Liver (tissue), 9 donors: Measurements from ENCODE around the gene STRIT1. TPM values are rescaled to one million over a fixed set of nuclear protein-coding genes. Genes with fewer than 3 reads are reported as not detected.

Experiments used
- DNase-seq: peaks from one replicate; pipeline ENCODE4 v3.0.0-alpha.2; 2017; ENCODE audit warnings: low spot score
- H3K27ac ChIP-seq, 2 donors: one replicate each; pipeline ENCODE4 v1.7.0; 2013; ENCODE audit warnings: inconsistent platforms in 2 of 2, low read length in 2 of 2, control low read depth in 1 of 2, low read depth in 1 of 2, mild to moderate bottlenecking in 1 of 2
- H3K27me3 ChIP-seq, 4 donors: one replicate each; pipeline versions ENCODE4 v1.6.1 to v1.7.0; 2013; ENCODE audit warnings: low read length in 3 of 4, inconsistent platforms in 1 of 4, mild to moderate bottlenecking in 1 of 4, moderate library complexity in 1 of 4; ENCODE audit not compliant: control insufficient read depth in 4 of 4, insufficient read depth in 4 of 4
- H3K36me3 ChIP-seq, 4 donors: one replicate each; pipeline versions ENCODE4 v1.6.1 to v1.7.0; 2013; ENCODE audit warnings: low read length in 3 of 4, mild to moderate bottlenecking in 3 of 4, low read depth in 1 of 4, moderate library complexity in 1 of 4; ENCODE audit not compliant: control insufficient read depth in 4 of 4, insufficient read depth in 3 of 4
- H3K4me1 ChIP-seq, 4 donors: one replicate each; pipeline versions ENCODE4 v1.6.1 to v1.7.0; 2013; ENCODE audit warnings: low read length in 3 of 4, mild to moderate bottlenecking in 3 of 4, moderate library complexity in 1 of 4; ENCODE audit not compliant: control insufficient read depth in 4 of 4, insufficient read depth in 4 of 4
- H3K4me3 ChIP-seq, 3 donors: one replicate each; pipeline versions ENCODE4 v1.6.1 to v1.7.0; 2013; ENCODE audit warnings: low read length in 3 of 3, control low read depth in 1 of 3, low read depth in 1 of 3, mild to moderate bottlenecking in 1 of 3
- H3K9ac ChIP-seq, 2 donors: one replicate each; pipeline ENCODE4 v1.7.0; 2013; ENCODE audit warnings: low read length in 2 of 2, mild to moderate bottlenecking in 2 of 2, moderate library complexity in 2 of 2, control low read depth in 1 of 2, low read depth in 1 of 2
- H3K9me3 ChIP-seq, 4 donors: one replicate each; pipeline versions ENCODE4 v1.6.1 to v1.7.0; 2013; ENCODE audit warnings: low read length in 3 of 4; ENCODE audit not compliant: control insufficient read depth in 4 of 4
- ATF3 ChIP-seq: IDR thresholded peaks from 2 replicates; pipeline ENCODE4 v1.6.1; 2016; ENCODE audit warnings: antibody characterized with exemption
- CTCF ChIP-seq: fragments of 150-350 bp; IDR thresholded peaks from 2 replicates; pipeline ENCODE4 v1.5.1; 2017; ENCODE audit warnings: improper control_type of control experiment, low read depth, low read length; ENCODE audit not compliant: missing input control
- FOXA1 ChIP-seq: IDR thresholded peaks from 2 replicates; pipeline ENCODE4 v1.6.1; 2016; ENCODE audit warnings: antibody characterized with exemption
- FOXA2 ChIP-seq: IDR thresholded peaks from 2 replicates; pipeline ENCODE4 v1.6.1; 2016; ENCODE audit warnings: antibody characterized with exemption
- GABPA ChIP-seq, 2 donors: IDR thresholded peaks in 1 of 2; conservative IDR thresholded peaks in 1 of 2; 2 replicates each; pipeline ENCODE4 v1.6.1; 2016; ENCODE audit warnings: antibody characterized with exemption in 2 of 2, mild to moderate bottlenecking in 1 of 2, moderate library complexity in 1 of 2
- HNF4A ChIP-seq, 2 donors: conservative IDR thresholded peaks; 2 replicates each; pipeline ENCODE4 v1.6.1; 2016; ENCODE audit warnings: antibody characterized with exemption in 2 of 2, mild to moderate bottlenecking in 2 of 2
- JUND ChIP-seq, 2 donors: IDR thresholded peaks; 2 replicates each; pipeline ENCODE4 v1.6.1; 2016; ENCODE audit warnings: antibody characterized with exemption in 2 of 2
- MAX ChIP-seq: IDR thresholded peaks from 2 replicates; pipeline ENCODE4 v1.6.1; 2016; ENCODE audit warnings: antibody characterized with exemption
- NR2F2 ChIP-seq: IDR thresholded peaks from 2 replicates; pipeline ENCODE4 v1.6.1; 2016; ENCODE audit warnings: antibody characterized with exemption
- RAD21 ChIP-seq, 2 donors: IDR thresholded peaks; 2 replicates each; pipeline ENCODE4 v1.6.1; 2016; ENCODE audit warnings: antibody characterized with exemption in 2 of 2, mild to moderate bottlenecking in 2 of 2
- REST ChIP-seq: IDR thresholded peaks from 2 replicates; pipeline ENCODE4 v1.6.1; 2016; ENCODE audit warnings: antibody characterized with exemption, mild to moderate bottlenecking
- RXRA ChIP-seq, 2 donors: IDR thresholded peaks; 2 replicates each; pipeline ENCODE4 v1.6.1; 2017 to 2018; ENCODE audit warnings: antibody characterized with exemption in 2 of 2, mild to moderate bottlenecking in 1 of 2
- SP1 ChIP-seq: IDR thresholded peaks from 2 replicates; pipeline ENCODE4 v1.6.1; 2018; ENCODE audit warnings: antibody characterized with exemption, mild to moderate bottlenecking
- TAF1 ChIP-seq: conservative IDR thresholded peaks from 2 replicates; pipeline ENCODE4 v1.6.1; 2016; ENCODE audit warnings: antibody characterized with exemption, mild to moderate bottlenecking
- YY1 ChIP-seq: IDR thresholded peaks from 2 replicates; pipeline ENCODE4 v1.6.1; 2016; ENCODE audit warnings: antibody characterized with exemption, mild to moderate bottlenecking
- ZBTB33 ChIP-seq: IDR thresholded peaks from 2 replicates; pipeline ENCODE4 v1.6.1; 2016; ENCODE audit warnings: antibody characterized with exemption
- WGBS: extraction: QIAGEN DNeasy Blood & Tissue Kit; methylation state at CpG from one replicate; pipeline ENCODE4 v1.1.7; 2013; 5-methylcytosine and 5-hydroxymethylcytosine counted together
- polyA plus RNA-seq, 2 donors: library from polyadenylated mRNA; stranded (reverse) in 1 of 2; unstranded in 1 of 2; fragments of 200-250 nt in 1 of 2; fragments of >200 nt in 1 of 2; fragmentation: Nextera tagmentation in 1 of 2; extraction: Ambion mirVana in 1 of 2; gene quantifications; one replicate each; pipeline versions ENCODE4 v1.2.1 to v1.2.3, GENCODE V29; 2013 to 2015
- total RNA-seq, 2 donors: library from RNA; depleted of rRNA; stranded (reverse); fragments of >200 nt; gene quantifications; one replicate each; pipeline ENCODE4 v1.2.3, GENCODE V29; 2014
- donor health status: healthy.
- donor health status: healthy.
- donor health status: healthy.
- donor health status: healthy.
- donor health status: healthy.

The STRIT1 gene
- total and polyA plus RNA-seq, 4 donors, result not detected

- WGBS, result 93% methylated on average over 3 of the region's 3 CpGs
- no peak for DNase-seq
- no peaks in the 10 kb centered on the region for H3K36me3 ChIP-seq
- no peak overlapping the region for H3K27ac ChIP-seq
- no peak overlapping the region for H3K4me3 ChIP-seq
- H3K9ac ChIP-seq, result no peak overlapping the region
- no peaks in the 10 kb centered on the region for H3K27me3 ChIP-seq
- H3K4me1 ChIP-seq, result no peaks in the 10 kb centered on the region
- peaks cover 0 to 7% (median 1%) of the 10 kb centered on the region in 4 donors for H3K9me3 ChIP-seq
- TF ChIP-seq ZBTB33, result no peak
Observed at GRCh38 chr3:155244699-155245098, 48.8 kb downstream of the STRIT1 start.

GRCh38 chr3:155244216-155244615 is 49.3 kb downstream of the STRIT1 start:
- no peak overlapping the region for H3K9ac ChIP-seq
- TF ChIP-seq ZBTB33, result no peak
- TF ChIP-seq YY1, result no peak
- TF ChIP-seq MAX, result no peak
- no peak for TF ChIP-seq FOXA1
- TF ChIP-seq HNF4A (conservative IDR thresholded peaks at IDR 0.05), result no peak
- no peak for TF ChIP-seq REST
- TF ChIP-seq FOXA2, result no peak
- no peak for TF ChIP-seq CTCF
- TF ChIP-seq RXRA (IDR thresholded peaks at IDR 0.05), result no peak
- no peak for TF ChIP-seq TAF1
- no peak for TF ChIP-seq RAD21 (IDR thresholded peaks at IDR 0.05)
- TF ChIP-seq SP1, result no peak
- TF ChIP-seq NR2F2, result no peak
- TF ChIP-seq JUND (IDR thresholded peaks at IDR 0.05), result no peak
- TF ChIP-seq ATF3, result no peak
- TF ChIP-seq GABPA (IDR thresholded peaks at IDR 0.05 in 1 of 2, conservative IDR thresholded peaks at IDR 0.05 in 1 of 2), result no peak
- DNase-seq, result no peak
- peaks cover 0 to 7% (median 1%) of the 10 kb centered on the region in 4 donors for H3K9me3 ChIP-seq
- H3K27me3 ChIP-seq, result no peaks in the 10 kb centered on the region
- 63% methylated on average over 1 of the region's 1 CpG for WGBS
- H3K4me1 ChIP-seq, result no peaks in the 10 kb centered on the region
- no peak overlapping the region for H3K4me3 ChIP-seq
- H3K36me3 ChIP-seq, result no peaks in the 10 kb centered on the region
- no peak overlapping the region for H3K27ac ChIP-seq
